IPS-18c (cell line): ENCODE results near the gene UBE2D1.

Experiments used
- H3K4me3 ChIP-seq: 2 replicates; pipeline ENCODE4 v1.7.0; 2013; ENCODE audit warnings: low read depth, mild to moderate bottlenecking, low read length, moderate library complexity; ENCODE audit not compliant: insufficient read depth
- H3K9me3 ChIP-seq: one replicate; pipeline ENCODE4 v1.6.1; 2013; ENCODE audit warnings: mild to moderate bottlenecking, low read length, moderate library complexity; ENCODE audit not compliant: control insufficient read depth, insufficient read depth

UBE2D1 gene

GRCh38 chr10:58330431-58330830 lies 4.4 kb upstream of the UBE2D1 start:
- Histone ChIP-seq H3K4me3 (no peak overlapping the region), H3K9me3 (no peaks in the 10 kb centered on the region)

- no peak overlapping the region for H3K4me3 ChIP-seq
- H3K9me3 ChIP-seq = no peaks in the 10 kb centered on the region
Observed at GRCh38 chr10:58331646-58332045, 3.2 kb upstream of the UBE2D1 start.

GRCh38 chr10:58335306-58336005 lies 650 bp downstream of the UBE2D1 start:
- peak overlapping the region; percentile 92 for H3K4me3 ChIP-seq
- H3K9me3 ChIP-seq = no peaks in the 10 kb centered on the region

- no peak overlapping the region; the same call in 1 of the 2 replicates for H3K4me3 ChIP-seq
Observed at GRCh38 chr10:58336242-58336641, 1.4 kb downstream of the UBE2D1 start.

GRCh38 chr10:58341422-58341821 lies 6.6 kb downstream of the UBE2D1 start:
- Histone ChIP-seq H3K4me3 (no peak overlapping the region), H3K9me3 (no peaks in the 10 kb centered on the region)

More at GRCh38 chr10:58336242-58336641, 1.4 kb downstream of the UBE2D1 start:
- no peaks in the 10 kb centered on the region for H3K9me3 ChIP-seq

- Histone ChIP-seq H3K4me3 (no peak overlapping the region), H3K9me3 (no peaks in the 10 kb centered on the region)
Observed at GRCh38 chr10:58341947-58342346, 7.1 kb downstream of the UBE2D1 start.

- no peaks in the 10 kb centered on the region for H3K9me3 ChIP-seq
- no peak overlapping the region for H3K4me3 ChIP-seq
Observed at GRCh38 chr10:58347967-58348366, 13.2 kb downstream of the UBE2D1 start.

GRCh38 chr10:58348571-58349033 lies 13.8 kb downstream of the UBE2D1 start:
- no peak overlapping the region for H3K4me3 ChIP-seq
- no peaks in the 10 kb centered on the region for H3K9me3 ChIP-seq

- Histone ChIP-seq H3K4me3 (no peak overlapping the region), H3K9me3 (no peaks in the 10 kb centered on the region)
Observed at GRCh38 chr10:58350023-58350422, 15.2 kb downstream of the UBE2D1 start.

GRCh38 chr10:58350619-58351323 lies 16.0 kb downstream of the UBE2D1 start:
- H3K9me3 ChIP-seq = no peaks in the 10 kb centered on the region
- H3K4me3 ChIP-seq = no peak overlapping the region

GRCh38 chr10:58351616-58352578 lies 17.1 kb downstream of the UBE2D1 start:
- H3K4me3 ChIP-seq = no peak overlapping the region

GRCh38 chr10:58352956-58353610 lies 18.3 kb downstream of the UBE2D1 start:
- no peak overlapping the region for H3K4me3 ChIP-seq

More at GRCh38 chr10:58351616-58352578, 17.1 kb downstream of the UBE2D1 start:
- no peaks in the 10 kb centered on the region for H3K9me3 ChIP-seq

GRCh38 chr10:58356756-58357155 lies 21.9 kb downstream of the UBE2D1 start:
- no peak overlapping the region for H3K4me3 ChIP-seq
- no peaks in the 10 kb centered on the region for H3K9me3 ChIP-seq

More at GRCh38 chr10:58352956-58353610, 18.3 kb downstream of the UBE2D1 start:
- no peaks in the 10 kb centered on the region for H3K9me3 ChIP-seq

GRCh38 chr10:58358314-58358933 lies 23.6 kb downstream of the UBE2D1 start:
- no peaks in the 10 kb centered on the region for H3K9me3 ChIP-seq
- H3K4me3 ChIP-seq = no peak overlapping the region

GRCh38 chr10:58358947-58359346 lies 24.1 kb downstream of the UBE2D1 start:
- H3K4me3 ChIP-seq = no peak overlapping the region
- H3K9me3 ChIP-seq = no peaks in the 10 kb centered on the region

GRCh38 chr10:58359541-58359940 lies 24.7 kb downstream of the UBE2D1 start:
- Histone ChIP-seq H3K9me3 (no peaks in the 10 kb centered on the region), H3K4me3 (no peak overlapping the region)
